WERI-Rb-1 (cell line): Measurements from ENCODE around the gene ATF7IP2.
"Not testable (repeated sequence)": the region's sequence is repeated elsewhere in the genome, so short reads cannot be mapped to it uniquely, and the experiment has no call there.

Source experiments
- DNase-seq: peaks from one replicate; pipeline ENCODE4 v3.0.0-alpha.2; 2020
- H3K27ac ChIP-seq: fragments of 250-450 bp; sonication (Bioruptor Pico); 2 replicates; pipeline ENCODE4 v1.5.1; 2020; ENCODE audit warnings: mild to moderate bottlenecking, moderate library complexity
- H3K27me3 ChIP-seq: fragments of 250-450 bp; sonication (Bioruptor Pico); 2 replicates; pipeline ENCODE4 v1.5.1; 2021; ENCODE audit warnings: mild to moderate bottlenecking, low read depth, moderate library complexity; ENCODE audit not compliant: insufficient read depth, severe bottlenecking
- H3K36me3 ChIP-seq: fragments of 250-450 bp; sonication (Bioruptor Pico); 2 replicates; pipeline ENCODE4 v1.5.1; 2020; ENCODE audit warnings: mild to moderate bottlenecking, moderate library complexity
- H3K4me3 ChIP-seq: 2 replicates; pipeline ENCODE4 v1.5.1; 2011; ENCODE audit warnings: low read depth, mild to moderate bottlenecking, control low read depth, low read length
- H3K9me3 ChIP-seq: fragments of 250-450 bp; sonication (Bioruptor Pico); 2 replicates; pipeline ENCODE4 v1.5.1; 2021; ENCODE audit warnings: mild to moderate bottlenecking, moderate library complexity; ENCODE audit not compliant: severe bottlenecking
- TF ChIP-seq, protein P1 (sequence below): IDR thresholded peaks from 2 replicates; pipeline ENCODE4 v1.5.1; 2011; ENCODE audit warnings: low read depth, mild to moderate bottlenecking, control low read depth, inconsistent platforms, low read length

The ATF7IP2 gene

GRCh38 chr16:10465821-10466220 lies 80.0 kb downstream of the ATF7IP2 start:
- TF ChIP-seq, protein P1, sequence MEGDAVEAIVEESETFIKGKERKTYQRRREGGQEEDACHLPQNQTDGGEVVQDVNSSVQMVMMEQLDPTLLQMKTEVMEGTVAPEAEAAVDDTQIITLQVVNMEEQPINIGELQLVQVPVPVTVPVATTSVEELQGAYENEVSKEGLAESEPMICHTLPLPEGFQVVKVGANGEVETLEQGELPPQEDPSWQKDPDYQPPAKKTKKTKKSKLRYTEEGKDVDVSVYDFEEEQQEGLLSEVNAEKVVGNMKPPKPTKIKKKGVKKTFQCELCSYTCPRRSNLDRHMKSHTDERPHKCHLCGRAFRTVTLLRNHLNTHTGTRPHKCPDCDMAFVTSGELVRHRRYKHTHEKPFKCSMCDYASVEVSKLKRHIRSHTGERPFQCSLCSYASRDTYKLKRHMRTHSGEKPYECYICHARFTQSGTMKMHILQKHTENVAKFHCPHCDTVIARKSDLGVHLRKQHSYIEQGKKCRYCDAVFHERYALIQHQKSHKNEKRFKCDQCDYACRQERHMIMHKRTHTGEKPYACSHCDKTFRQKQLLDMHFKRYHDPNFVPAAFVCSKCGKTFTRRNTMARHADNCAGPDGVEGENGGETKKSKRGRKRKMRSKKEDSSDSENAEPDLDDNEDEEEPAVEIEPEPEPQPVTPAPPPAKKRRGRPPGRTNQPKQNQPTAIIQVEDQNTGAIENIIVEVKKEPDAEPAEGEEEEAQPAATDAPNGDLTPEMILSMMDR = no peak
- H3K9me3 ChIP-seq = no peaks in the 10 kb centered on the region
- no peaks in the 10 kb centered on the region for H3K27me3 ChIP-seq
- no peak for DNase-seq
- no peaks in the 10 kb centered on the region for H3K36me3 ChIP-seq
- H3K27ac ChIP-seq = no peak overlapping the region
- no peak overlapping the region for H3K4me3 ChIP-seq

- H3K27ac ChIP-seq = no peak overlapping the region
- no peak overlapping the region for H3K4me3 ChIP-seq
- no peak for DNase-seq
- H3K27me3 ChIP-seq = no peaks in the 10 kb centered on the region
- TF ChIP-seq, protein P1 = no peak
- H3K36me3 ChIP-seq = no peaks in the 10 kb centered on the region
- H3K9me3 ChIP-seq = no peaks in the 10 kb centered on the region
Measured at GRCh38 chr16:10466313-10466712, 80.5 kb downstream of the ATF7IP2 start.

GRCh38 chr16:10466861-10467260 lies 81.0 kb downstream of the ATF7IP2 start:
- DNase-seq = no peak
- Histone ChIP-seq H3K4me3 (no peak overlapping the region), H3K9me3 (no peaks in the 10 kb centered on the region), H3K36me3 (no peaks in the 10 kb centered on the region), H3K27ac (no peak overlapping the region), H3K27me3 (no peaks in the 10 kb centered on the region)
- TF ChIP-seq, protein P1 = no peak

DNA sequence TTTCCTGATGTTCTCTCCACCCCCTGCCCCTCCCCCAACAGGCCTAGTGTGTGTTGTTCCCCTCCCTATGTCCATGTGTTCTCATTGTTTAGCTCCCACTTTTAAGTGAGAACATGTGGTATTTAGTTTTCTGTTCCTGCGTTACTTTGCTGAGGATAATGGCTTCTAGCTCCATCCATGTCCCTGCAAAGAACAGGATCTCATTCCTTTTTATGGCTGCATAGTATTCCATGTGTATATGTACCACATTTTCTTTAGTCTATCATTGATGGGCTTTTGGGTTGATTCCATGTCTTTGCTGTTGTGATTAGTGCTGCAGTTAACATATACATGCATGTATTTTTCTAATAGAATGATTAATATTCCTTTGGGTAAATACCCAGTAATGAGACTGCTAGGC lies 90.8 kb downstream of the ATF7IP2 start:
- H3K27me3 ChIP-seq, H3K4me3 ChIP-seq, DNase-seq, H3K9me3 ChIP-seq, H3K27ac ChIP-seq, H3K36me3 ChIP-seq: not testable (repeated sequence)

DNA sequence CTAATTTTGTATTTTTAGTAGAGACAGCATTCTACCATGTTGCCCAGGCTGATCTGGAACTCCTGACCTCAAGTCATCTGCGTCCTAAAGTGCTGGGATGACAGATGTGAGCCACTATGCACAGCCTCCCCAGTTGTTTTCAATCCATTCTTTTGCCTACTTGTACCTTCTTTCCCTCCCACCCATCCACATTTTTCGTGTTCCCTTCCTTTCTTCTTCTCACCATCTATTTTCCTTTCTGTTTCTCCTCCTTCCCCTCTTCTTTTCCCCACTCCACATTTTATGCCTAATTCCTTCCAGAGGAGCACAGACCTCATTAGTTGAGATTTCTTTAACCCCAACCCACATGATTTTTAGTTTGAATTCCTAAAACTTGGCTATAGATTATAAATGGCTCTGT lies 94.3 kb downstream of the ATF7IP2 start:
- Histone ChIP-seq H3K27me3 (no peaks in the 10 kb centered on the region), H3K4me3 (no peak overlapping the region), H3K36me3 (no peaks in the 10 kb centered on the region), H3K27ac (no peak overlapping the region), H3K9me3 (peaks cover 5% of the 10 kb centered on the region)
- DNase-seq = no peak
- TF ChIP-seq, protein P1 = no peak

DNA sequence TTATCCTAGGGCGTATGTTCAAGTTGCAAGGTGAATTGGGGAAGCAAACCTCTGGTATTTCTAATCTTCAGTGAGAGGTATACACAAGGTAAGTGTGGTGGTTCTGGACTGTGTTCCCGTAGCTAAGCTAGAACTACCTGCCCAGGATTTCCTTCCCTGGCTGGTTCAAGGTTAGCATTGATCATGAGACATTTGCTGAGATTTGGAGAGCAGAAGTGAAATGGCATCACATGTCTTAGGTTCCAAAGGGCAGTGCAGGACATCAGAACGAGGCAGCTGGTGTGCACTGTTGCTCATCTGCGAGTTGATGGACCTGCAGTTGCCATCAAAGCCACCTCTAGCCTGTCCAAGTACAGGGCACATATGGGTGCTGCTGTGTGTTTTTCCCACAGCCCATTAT lies 99.3 kb downstream of the ATF7IP2 start:
- TF ChIP-seq, protein P1 = no peak
- Histone ChIP-seq H3K27ac (no peak overlapping the region), H3K4me3 (no peak overlapping the region), H3K9me3 (peaks cover 24% of the 10 kb centered on the region), H3K36me3 (no peaks in the 10 kb centered on the region), H3K27me3 (no peaks in the 10 kb centered on the region)
- no peak for DNase-seq
